HFF-Myc (cell line): ENCODE measurements around the gene LRRC47.

ENCODE experiments used
- DNase-seq: peaks from one replicate; pipeline ENCODE4 v3.0.0-alpha.2; 2011; ENCODE audit warnings: low read depth; ENCODE audit errors: extremely low read depth
- H3K4me3 ChIP-seq: replicated peaks from 2 replicates; pipeline ENCODE4 v1.5.1; 2011; ENCODE audit warnings: low read depth, mild to moderate bottlenecking, control low read depth, low read length
- TF ChIP-seq, protein P1 (sequence below): IDR thresholded peaks from 2 replicates; pipeline ENCODE4 v1.5.1; 2012; ENCODE audit warnings: mild to moderate bottlenecking, low read depth, low read length, control low read depth; ENCODE audit errors: missing control alignments

LRRC47 gene

GRCh38 chr1:3733883-3734589 is 62.3 kb downstream of the LRRC47 start:
- TF ChIP-seq, protein P1, sequence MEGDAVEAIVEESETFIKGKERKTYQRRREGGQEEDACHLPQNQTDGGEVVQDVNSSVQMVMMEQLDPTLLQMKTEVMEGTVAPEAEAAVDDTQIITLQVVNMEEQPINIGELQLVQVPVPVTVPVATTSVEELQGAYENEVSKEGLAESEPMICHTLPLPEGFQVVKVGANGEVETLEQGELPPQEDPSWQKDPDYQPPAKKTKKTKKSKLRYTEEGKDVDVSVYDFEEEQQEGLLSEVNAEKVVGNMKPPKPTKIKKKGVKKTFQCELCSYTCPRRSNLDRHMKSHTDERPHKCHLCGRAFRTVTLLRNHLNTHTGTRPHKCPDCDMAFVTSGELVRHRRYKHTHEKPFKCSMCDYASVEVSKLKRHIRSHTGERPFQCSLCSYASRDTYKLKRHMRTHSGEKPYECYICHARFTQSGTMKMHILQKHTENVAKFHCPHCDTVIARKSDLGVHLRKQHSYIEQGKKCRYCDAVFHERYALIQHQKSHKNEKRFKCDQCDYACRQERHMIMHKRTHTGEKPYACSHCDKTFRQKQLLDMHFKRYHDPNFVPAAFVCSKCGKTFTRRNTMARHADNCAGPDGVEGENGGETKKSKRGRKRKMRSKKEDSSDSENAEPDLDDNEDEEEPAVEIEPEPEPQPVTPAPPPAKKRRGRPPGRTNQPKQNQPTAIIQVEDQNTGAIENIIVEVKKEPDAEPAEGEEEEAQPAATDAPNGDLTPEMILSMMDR, result no peak
- no peak overlapping the region for H3K4me3 ChIP-seq
- no peak for DNase-seq

DNA sequence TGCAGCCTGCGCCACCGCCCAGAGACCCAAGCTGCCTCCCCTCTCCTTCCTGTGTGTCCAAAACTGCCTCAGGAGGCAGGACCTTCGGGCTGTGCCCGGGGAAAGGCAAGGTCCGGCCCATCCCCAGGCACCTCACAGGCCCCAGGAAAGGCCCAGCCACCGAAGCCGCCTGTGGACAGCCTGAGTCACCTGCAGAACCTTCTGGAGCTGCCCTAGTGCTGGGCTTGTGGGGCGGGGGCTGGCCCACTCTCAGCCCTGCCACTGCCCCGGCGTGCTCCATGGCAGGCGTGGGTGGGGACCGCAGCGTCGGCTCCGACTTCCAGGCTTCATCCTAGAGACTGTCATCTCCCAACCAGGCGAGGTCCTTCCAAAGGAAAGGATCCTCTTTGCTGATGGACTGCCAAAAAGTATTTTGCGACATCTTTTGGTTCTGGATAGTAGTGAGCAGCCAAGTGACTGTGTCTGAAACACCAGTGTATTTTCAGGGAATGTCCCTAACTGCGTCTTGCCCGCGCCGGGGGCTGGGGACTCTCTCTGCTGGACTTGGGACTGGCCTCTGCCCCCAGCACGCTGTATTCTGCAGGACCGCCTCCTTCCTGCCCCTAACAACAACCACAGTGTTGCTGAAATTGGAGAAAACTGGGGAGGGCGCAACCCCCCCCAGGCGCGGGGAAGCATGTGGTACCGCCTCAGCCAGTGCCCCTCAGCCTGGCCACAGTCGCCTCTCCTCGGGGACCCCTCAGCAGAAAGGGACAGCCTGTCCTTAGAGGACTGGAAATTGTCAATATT is 63.0 kb downstream of the LRRC47 start:
- no peak for DNase-seq
- no peak overlapping the region for H3K4me3 ChIP-seq
- TF ChIP-seq, protein P1, result no peak

DNA sequence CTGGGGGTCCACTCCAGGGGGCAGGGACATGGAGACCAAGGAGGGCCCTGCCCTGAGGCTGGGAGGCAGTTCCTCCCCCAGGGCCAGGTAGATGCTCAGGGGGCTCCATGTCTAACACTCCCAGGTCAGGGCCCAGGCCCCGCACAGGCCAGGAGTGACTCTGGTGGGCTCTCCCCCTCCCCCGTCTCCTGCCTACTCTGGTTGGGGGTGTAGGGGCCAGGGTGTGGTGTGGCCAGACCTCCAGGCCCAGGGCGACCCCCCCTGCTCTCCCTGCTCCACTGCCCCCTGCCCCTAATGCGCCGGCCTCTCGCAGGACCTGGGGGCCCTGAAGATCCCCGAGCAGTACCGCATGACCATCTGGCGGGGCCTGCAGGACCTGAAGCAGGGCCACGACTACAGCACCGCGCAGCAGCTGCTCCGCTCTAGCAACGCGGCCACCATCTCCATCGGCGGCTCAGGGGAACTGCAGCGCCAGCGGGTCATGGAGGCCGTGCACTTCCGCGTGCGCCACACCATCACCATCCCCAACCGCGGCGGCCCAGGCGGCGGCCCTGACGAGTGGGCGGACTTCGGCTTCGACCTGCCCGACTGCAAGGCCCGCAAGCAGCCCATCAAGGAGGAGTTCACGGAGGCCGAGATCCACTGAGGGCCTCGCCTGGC is 63.7 kb downstream of the LRRC47 start:
- TF ChIP-seq, protein P1, result no peak
- no peak for DNase-seq
- no peak overlapping the region for H3K4me3 ChIP-seq

DNA sequence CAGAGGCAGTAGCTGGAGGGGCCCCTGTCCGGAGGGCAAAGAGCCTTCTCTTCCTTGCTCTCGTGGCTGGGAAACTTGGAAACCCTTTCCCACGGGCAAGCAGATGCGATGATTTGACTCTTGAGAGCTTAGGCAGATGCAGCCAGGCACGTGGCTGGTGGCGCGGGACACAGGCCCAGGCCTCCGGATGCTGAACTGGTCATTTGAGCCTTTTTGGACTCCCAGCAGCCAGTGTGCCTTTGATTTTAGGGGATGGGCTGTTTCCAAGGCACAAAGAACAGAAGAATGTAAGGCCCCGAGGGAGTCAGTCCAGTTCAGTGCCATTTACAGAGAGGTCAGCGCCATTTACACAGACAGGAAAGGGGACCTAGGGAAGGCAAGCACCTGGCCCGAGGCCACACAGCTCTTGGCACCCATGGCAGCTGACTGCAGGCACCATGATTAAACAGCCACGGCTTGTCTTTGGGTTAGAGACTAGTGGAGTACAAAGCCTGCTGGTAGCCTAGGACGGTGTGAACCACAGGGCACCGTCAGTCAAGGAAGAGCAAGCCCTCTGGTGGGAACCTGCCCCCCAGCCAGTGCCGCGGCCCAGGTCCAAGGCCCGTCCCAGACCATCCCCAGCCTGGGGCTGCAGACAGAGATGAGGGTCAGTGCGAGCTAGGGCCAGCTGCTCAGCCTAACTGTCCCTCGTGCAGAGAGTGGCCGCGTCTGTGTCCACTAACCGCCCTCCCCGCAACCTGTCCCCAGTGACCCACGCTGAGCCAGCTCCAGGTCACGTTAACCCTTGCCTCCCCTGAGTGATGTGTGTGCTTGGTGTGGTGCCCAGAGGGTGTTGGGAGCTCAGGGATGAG is 64.5 kb downstream of the LRRC47 start:
- DNase-seq, result no peak
- H3K4me3 ChIP-seq, result no peak overlapping the region
- TF ChIP-seq, protein P1, result no peak

GRCh38 chr1:3730543-3731247 is 65.6 kb downstream of the LRRC47 start:
- TF ChIP-seq, protein P1, result no peak
- no peak for DNase-seq
- no peak overlapping the region for H3K4me3 ChIP-seq
